Measurements from ENCODE around the gene TOX3.

Gene TOX3

GRCh38 chr16:52540910-52541309 lies 6.0 kb downstream of the TOX3 start:
- CTCF ChIA-PET, result no interaction called here

GRCh38 chr16:52539191-52539590 lies 7.8 kb downstream of the TOX3 start:
- TF ChIP-seq BHLHE40 (IDR thresholded peaks at IDR 0.05; ENCODE audit: borderline replicate concordance) (no peak), NFRKB (IDR thresholded peaks at IDR 0.05) (no peak), ZNF384 (IDR thresholded peaks at IDR 0.05) (no peak), PKNOX1 (IDR thresholded peaks at IDR 0.05) (no peak), TARDBP (IDR thresholded peaks at IDR 0.05) (no peak), ELF4 (IDR thresholded peaks at IDR 0.05) (no peak), SUZ12 (IDR thresholded peaks at IDR 0.05) (no peak), CTBP1 (IDR thresholded peaks at IDR 0.05; ENCODE audit: borderline replicate concordance) (no peak), FOXA1 (IDR thresholded peaks at IDR 0.05) (no peak), L3MBTL2 (conservative IDR thresholded peaks at IDR 0.05) (no peak), LEF1 (IDR thresholded peaks at IDR 0.05; ENCODE audit: borderline replicate concordance) (no peak), SP1 (IDR thresholded peaks at IDR 0.05) (no peak), FOXK2 (IDR thresholded peaks at IDR 0.05) (no peak), ARNT (IDR thresholded peaks at IDR 0.05) (no peak), FOXM1 (IDR thresholded peaks at IDR 0.05; ENCODE audit: borderline replicate concordance) (no peak), HDGF (IDR thresholded peaks at IDR 0.05; ENCODE audit: borderline replicate concordance) (no peak)
- DNase-seq (ENCODE audit: extremely low spot score), result no peak
- ChIA-PET POLR2A (no interaction called here), CTCF (no interaction called here)

More at GRCh38 chr16:52540910-52541309, 6.0 kb downstream of the TOX3 start:
- POLR2A ChIA-PET, result no interaction called here
- DNase-seq (ENCODE audit: extremely low spot score), result no peak
- TF ChIP-seq CTBP1 (IDR thresholded peaks at IDR 0.05; ENCODE audit: borderline replicate concordance), result no peak
- no peak for TF ChIP-seq HDGF (IDR thresholded peaks at IDR 0.05; ENCODE audit: borderline replicate concordance)
- no peak for TF ChIP-seq FOXM1 (IDR thresholded peaks at IDR 0.05; ENCODE audit: borderline replicate concordance)
- no peak for TF ChIP-seq FOXK2 (IDR thresholded peaks at IDR 0.05)
- no peak for TF ChIP-seq FOXA1 (IDR thresholded peaks at IDR 0.05)
- TF ChIP-seq NFRKB (IDR thresholded peaks at IDR 0.05), result no peak
- TF ChIP-seq PKNOX1 (IDR thresholded peaks at IDR 0.05), result no peak
- no peak for TF ChIP-seq BHLHE40 (IDR thresholded peaks at IDR 0.05; ENCODE audit: borderline replicate concordance)
- TF ChIP-seq ELF4 (IDR thresholded peaks at IDR 0.05), result no peak
- TF ChIP-seq TARDBP (IDR thresholded peaks at IDR 0.05), result no peak
- TF ChIP-seq LEF1 (IDR thresholded peaks at IDR 0.05; ENCODE audit: borderline replicate concordance), result no peak
- TF ChIP-seq SP1 (IDR thresholded peaks at IDR 0.05), result no peak
- no peak for TF ChIP-seq SUZ12 (IDR thresholded peaks at IDR 0.05)
- no peak for TF ChIP-seq L3MBTL2 (conservative IDR thresholded peaks at IDR 0.05)
- TF ChIP-seq ZNF384 (IDR thresholded peaks at IDR 0.05), result no peak
- no peak for TF ChIP-seq ARNT (IDR thresholded peaks at IDR 0.05)

DNA sequence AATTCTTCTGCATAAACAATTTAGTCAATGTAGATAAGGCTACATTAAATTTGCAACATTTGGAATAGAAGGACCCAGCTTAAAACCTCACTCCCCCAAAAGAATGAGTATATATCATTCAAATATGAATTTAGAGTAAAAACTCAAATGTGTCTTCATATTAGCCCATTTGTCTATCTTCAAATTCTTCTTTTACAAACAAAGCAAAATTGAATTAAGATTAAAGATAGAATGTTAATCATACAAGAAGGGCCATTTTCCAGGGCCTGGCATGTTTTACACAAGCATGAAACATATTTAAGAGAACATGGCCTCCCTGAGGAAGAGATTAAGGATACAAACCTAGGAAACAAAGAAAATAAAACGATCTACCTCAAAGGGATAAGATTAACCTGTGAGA lies 8.4 kb downstream of the TOX3 start:
- DNase-seq (ENCODE audit: extremely low spot score), result no peak
- ChIA-PET POLR2A (no interaction called here), CTCF (no interaction called here)
- TF ChIP-seq LEF1 (IDR thresholded peaks at IDR 0.05; ENCODE audit: borderline replicate concordance) (no peak), PKNOX1 (IDR thresholded peaks at IDR 0.05) (no peak), FOXA1 (IDR thresholded peaks at IDR 0.05) (no peak), CTBP1 (IDR thresholded peaks at IDR 0.05; ENCODE audit: borderline replicate concordance) (no peak)

DNA sequence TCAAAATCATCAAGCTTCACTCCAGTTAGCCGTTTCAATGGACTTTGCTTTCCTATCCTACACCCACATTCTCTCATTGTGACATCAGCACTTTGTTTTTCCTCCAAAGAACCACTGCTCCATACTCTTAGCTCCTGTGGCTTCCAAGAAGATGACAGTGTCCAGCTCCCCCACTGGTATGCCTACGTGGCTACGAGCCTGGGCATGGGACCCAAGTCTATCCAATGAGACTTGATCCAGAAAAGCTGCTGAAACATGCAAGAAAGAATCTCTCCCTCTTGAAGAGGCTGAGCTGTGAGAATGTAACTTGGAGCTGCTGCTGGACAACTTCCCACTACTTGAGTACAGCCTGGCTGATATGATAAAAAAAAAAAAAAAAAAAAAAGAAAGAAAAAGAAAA lies 9.4 kb downstream of the TOX3 start:
- no peak for DNase-seq (ENCODE audit: extremely low spot score)
- ChIA-PET CTCF (no interaction called here), POLR2A (no interaction called here)
- no peak for TF ChIP-seq CTBP1 (IDR thresholded peaks at IDR 0.05; ENCODE audit: borderline replicate concordance)
- no peak for TF ChIP-seq SUZ12 (IDR thresholded peaks at IDR 0.05)
- TF ChIP-seq SP1 (IDR thresholded peaks at IDR 0.05), result no peak
- no peak for TF ChIP-seq HDGF (IDR thresholded peaks at IDR 0.05; ENCODE audit: borderline replicate concordance)

DNA sequence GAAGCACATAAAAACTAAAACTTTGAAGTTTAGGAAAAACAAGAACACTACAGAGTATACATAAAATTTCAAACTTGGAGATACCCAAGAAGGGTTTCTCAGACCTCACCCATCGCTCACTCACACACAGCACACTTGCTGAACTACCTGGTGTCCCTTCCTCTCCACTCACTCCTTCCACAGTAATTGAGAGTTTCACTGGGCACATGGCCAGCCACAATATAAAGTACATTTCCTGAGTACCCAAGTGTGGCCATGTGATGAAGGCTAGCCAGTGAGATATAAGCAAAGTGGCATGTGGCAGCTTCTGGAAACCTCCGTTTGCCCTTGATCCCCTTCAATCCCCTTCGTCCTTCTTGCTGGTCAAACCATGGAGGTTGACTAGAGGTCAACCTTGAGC lies 11.9 kb downstream of the TOX3 start:
- ChIA-PET POLR2A (no interaction called here), CTCF (no interaction called here)
- DNase-seq (ENCODE audit: extremely low spot score), result no peak
- TF ChIP-seq FOXA1 (IDR thresholded peaks at IDR 0.05) (no peak), HDGF (IDR thresholded peaks at IDR 0.05; ENCODE audit: borderline replicate concordance) (no peak), ARNT (IDR thresholded peaks at IDR 0.05) (no peak), TARDBP (IDR thresholded peaks at IDR 0.05) (no peak), BHLHE40 (IDR thresholded peaks at IDR 0.05; ENCODE audit: borderline replicate concordance) (no peak), CTBP1 (IDR thresholded peaks at IDR 0.05; ENCODE audit: borderline replicate concordance) (no peak), FOXK2 (IDR thresholded peaks at IDR 0.05) (no peak), SP1 (IDR thresholded peaks at IDR 0.05) (no peak), ZNF384 (IDR thresholded peaks at IDR 0.05) (no peak), LEF1 (IDR thresholded peaks at IDR 0.05; ENCODE audit: borderline replicate concordance) (no peak), SUZ12 (IDR thresholded peaks at IDR 0.05) (no peak)

GRCh38 chr16:52533296-52533695 lies 13.6 kb downstream of the TOX3 start:
- ChIA-PET POLR2A (no interaction called here), CTCF (no interaction called here)
- no peak for DNase-seq (ENCODE audit: extremely low spot score)
- TF ChIP-seq ELF4 (IDR thresholded peaks at IDR 0.05) (no peak), FOXM1 (IDR thresholded peaks at IDR 0.05; ENCODE audit: borderline replicate concordance) (no peak), CTBP1 (IDR thresholded peaks at IDR 0.05; ENCODE audit: borderline replicate concordance) (no peak), L3MBTL2 (conservative IDR thresholded peaks at IDR 0.05) (no peak), SUZ12 (IDR thresholded peaks at IDR 0.05) (no peak), NFRKB (IDR thresholded peaks at IDR 0.05) (no peak), TARDBP (IDR thresholded peaks at IDR 0.05) (no peak), LEF1 (IDR thresholded peaks at IDR 0.05; ENCODE audit: borderline replicate concordance) (no peak), FOXK2 (IDR thresholded peaks at IDR 0.05) (no peak), ARNT (IDR thresholded peaks at IDR 0.05) (no peak), ZNF384 (IDR thresholded peaks at IDR 0.05) (no peak), HDGF (IDR thresholded peaks at IDR 0.05; ENCODE audit: borderline replicate concordance) (no peak), BHLHE40 (IDR thresholded peaks at IDR 0.05; ENCODE audit: borderline replicate concordance) (no peak), PKNOX1 (IDR thresholded peaks at IDR 0.05) (no peak), SP1 (IDR thresholded peaks at IDR 0.05) (no peak), FOXA1 (IDR thresholded peaks at IDR 0.05) (no peak)

All from HEK293T (cell line).